HCT116 (cell line): ENCODE data around the gene ANGPTL3.

Source experiments
- CEBPB ChIP-seq: IDR thresholded peaks from 2 replicates; pipeline ENCODE4 v1.6.1; 2012; ENCODE audit warnings: low read depth
- YY1 ChIP-seq: IDR thresholded peaks from 2 replicates; pipeline ENCODE4 v1.6.1; 2011; ENCODE audit warnings: low read length, low read depth, moderate library complexity, mild to moderate bottlenecking; ENCODE audit not compliant: insufficient replicate concordance; ENCODE audit errors: extremely low read depth

DNA sequence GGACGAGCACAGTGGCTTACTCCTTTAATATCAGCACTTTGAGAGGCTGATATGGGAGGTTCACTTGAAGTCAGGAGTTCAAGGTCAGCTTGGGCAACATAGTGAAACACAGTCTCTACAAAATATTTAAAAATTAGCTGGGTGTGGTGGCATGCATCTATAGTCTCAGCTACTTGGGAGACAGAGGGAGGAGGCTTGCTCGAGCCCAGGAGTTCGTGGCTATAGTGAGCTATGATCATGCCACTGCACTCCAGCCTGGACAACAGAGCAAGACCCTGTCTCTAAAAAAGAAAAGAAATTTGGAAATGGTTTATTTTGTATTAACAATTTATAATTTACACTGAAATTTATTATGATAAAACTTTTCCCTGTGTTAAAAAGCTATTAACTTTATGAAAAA lies 1.7 kb upstream of the ANGPTL3 start:
- TF ChIP-seq YY1 (no peak), CEBPB (no peak)
